ENCODE data around the gene NT5C.
A peak's percentile ranks its signal among the peaks of the same experiment; 100 is the strongest.

Gene NT5C

DNA sequence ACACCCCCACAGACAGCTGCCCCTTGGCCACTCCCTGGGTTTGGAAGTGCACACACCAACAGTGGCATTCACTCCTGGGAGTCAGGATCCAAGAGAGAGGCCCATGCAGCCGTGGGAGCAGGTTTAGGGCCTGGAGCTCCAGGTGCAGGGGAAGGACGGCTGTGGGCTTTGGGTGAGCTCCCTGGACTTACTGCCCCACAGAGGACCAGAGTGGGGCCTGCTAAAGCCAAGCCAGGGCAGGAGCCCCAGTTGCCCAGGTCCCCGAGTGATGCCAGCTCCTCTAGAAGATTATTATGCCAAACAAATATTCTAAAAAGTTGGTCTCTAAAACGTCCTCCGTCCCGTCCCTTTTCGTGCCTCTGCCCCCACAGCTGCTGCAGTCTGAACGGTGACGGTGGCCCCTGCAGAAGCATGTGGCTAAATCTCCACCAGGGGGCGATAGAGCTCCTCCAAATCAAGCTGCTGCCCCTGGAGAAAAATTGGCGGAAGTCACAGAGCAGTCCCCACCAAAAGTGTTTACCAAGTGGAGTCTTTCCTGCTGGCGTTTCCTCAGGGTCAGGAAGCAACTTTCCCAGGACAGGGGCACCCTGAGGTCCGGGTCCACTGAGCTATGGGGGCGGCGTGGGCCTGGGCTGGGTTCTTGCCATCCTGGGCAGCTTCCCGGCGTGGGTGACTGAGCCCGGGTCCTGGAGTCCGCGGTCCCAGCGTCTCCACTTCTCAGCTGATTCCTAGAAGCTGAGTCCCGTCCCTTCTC, 17.6 kb downstream of the NT5C start:
- Mint-ChIP-seq H3K9me3 (no peaks in the 10 kb centered on the region), H3K36me3 (peaks cover 37% of the 10 kb centered on the region), H3K4me3 (peak overlapping the region; percentile 89), H3K27ac (peak overlapping the region; percentile 95), H3K4me1 (peaks cover 42% of the 10 kb centered on the region)
- peak; percentile 84 to 94 for DNase-seq (ENCODE audit: low spot score in 2 of 2)
- ATAC-seq, result peak; percentile 81

DNA sequence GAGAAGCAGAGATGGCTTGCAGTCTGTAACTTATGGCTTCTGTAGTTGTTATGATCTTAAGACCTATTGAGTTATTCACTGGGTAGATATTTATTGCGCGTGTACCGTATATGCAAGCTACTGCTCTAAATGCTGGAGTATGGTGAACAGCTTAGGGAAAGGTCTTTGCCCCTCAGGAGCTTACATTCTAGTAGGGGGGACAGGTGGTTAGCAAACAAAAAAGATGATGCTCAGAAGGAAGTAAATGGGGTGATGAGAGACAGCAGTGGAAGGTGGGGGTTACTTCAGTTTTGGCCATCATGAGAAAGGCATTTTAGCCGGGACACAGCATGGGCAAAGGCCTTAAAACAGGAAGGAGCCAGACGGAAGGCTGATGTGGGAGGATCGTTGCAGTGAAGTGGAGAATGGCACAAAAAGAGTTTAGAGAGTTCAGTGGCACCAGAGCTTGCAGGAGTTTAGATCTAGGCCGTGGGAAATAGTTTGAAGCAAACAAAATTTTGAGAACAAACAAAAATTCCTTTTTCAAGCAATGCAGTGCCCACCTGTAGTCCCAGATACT, 19.7 kb downstream of the NT5C start:
- ATAC-seq (no peak), DNase-seq (ENCODE audit: low spot score in 2 of 2) (no peak)
- Mint-ChIP-seq H3K9me3 (no peaks in the 10 kb centered on the region), H3K27ac (peak overlapping the region; percentile 24), H3K4me3 (peak overlapping the region; percentile 79), H3K4me1 (peaks cover 45% of the 10 kb centered on the region), H3K36me3 (peaks cover 26% of the 10 kb centered on the region)

DNA sequence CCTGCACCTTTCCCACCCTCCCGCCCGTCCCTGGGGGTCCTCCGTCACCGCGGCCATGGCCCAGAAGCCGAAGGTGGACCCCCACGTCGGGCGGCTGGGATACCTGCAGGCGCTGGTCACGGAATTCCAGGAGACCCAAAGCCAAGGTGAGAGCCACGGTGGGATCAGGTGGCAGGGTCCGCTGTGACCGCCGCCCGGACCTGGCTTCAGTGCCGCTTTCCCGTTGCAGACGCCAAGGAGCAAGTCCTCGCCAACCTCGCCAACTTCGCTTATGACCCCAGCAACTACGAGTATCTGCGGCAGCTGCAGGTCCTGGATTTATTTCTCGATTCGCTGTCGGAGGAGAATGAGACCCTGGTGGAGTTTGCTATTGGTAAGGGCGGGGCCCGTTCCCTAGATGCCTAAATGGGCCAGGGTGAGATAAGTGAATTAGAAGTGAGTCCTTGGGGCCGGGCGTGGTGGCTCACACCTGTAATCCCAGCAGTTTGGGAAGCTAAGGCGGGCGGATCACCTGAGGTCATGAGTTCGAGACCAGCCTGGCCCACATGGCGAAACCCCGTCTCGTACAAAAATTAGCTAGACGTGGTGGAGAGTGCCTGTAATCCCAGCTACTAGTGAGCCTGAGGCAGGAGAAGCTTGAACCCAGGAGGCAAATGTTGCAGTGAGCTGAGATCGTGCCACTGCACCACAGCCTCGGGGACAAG, 21.2 kb downstream of the NT5C start:
- DNase-seq (ENCODE audit: low spot score in 2 of 2) (peak in 1 of 2 donors; percentile 59), ATAC-seq (no peak)
- H3K9me3 Mint-ChIP-seq, result no peaks in the 10 kb centered on the region
- peaks cover 45% of the 10 kb centered on the region for H3K4me1 Mint-ChIP-seq
- H3K27ac Mint-ChIP-seq, result peak overlapping the region; percentile 72
- H3K36me3 Mint-ChIP-seq, result peaks cover 26% of the 10 kb centered on the region
- H3K4me3 Mint-ChIP-seq, result peak overlapping the region; percentile 79

DNA sequence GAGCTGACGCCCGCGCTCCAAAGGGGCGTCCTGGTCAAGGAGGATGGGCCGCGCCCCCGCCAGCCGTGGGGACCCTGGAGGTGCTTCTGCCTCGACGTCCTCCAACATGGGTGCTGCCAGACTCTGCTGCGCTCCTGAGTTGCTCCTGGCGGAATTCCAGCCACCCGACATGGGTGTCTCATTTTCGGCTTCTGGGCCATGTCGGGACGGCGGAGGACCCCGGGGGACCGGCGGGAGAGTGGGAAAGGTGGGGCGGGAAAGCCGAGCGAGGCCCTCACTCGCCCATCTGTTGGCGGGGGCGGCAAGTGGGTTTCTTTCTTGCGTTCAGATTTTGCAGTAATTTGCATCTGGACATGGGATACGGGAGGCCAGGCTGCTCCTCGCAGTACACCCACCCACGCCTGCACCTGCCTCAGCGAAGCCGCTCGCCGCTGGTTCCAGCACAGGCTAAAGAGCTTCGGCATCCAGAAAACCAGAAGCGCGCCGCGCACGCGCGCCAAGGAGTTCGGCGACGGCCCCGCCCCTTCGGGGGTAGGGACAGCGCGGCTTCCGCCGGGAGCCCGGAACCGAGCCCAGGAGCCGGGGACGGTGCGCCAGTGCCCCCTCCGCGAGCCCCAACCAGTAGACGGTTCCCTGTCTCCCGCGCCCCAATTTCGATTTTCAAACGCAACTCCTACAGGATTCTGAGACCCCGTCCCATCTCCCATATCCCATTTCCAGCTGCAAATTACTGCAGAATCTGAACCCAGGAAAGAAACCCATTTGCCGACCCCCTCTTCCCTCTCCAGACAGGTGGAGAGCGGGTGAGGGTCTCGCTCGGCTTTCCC, 21.9 kb downstream of the NT5C start, which contains the start of gene ARMC7:
TSS of gene ARMC7 (plus strand) at position 563 of the 827 bp plus-strand sequence. CDS start 320 bp downstream, outside the sequence.
- Mint-ChIP-seq H3K36me3 (peaks cover 20% of the 10 kb centered on the region), H3K9me3 (no peaks in the 10 kb centered on the region), H3K4me1 (peaks cover 38% of the 10 kb centered on the region), H3K27ac (peak within 1 kb of the TSS; percentile 72), H3K4me3 (peak within 1 kb of the TSS; percentile 79)
- ATAC-seq, result peak; percentile 89
- DNase-seq (ENCODE audit: low spot score in 2 of 2), result peak; percentile 90 to 96

DNA sequence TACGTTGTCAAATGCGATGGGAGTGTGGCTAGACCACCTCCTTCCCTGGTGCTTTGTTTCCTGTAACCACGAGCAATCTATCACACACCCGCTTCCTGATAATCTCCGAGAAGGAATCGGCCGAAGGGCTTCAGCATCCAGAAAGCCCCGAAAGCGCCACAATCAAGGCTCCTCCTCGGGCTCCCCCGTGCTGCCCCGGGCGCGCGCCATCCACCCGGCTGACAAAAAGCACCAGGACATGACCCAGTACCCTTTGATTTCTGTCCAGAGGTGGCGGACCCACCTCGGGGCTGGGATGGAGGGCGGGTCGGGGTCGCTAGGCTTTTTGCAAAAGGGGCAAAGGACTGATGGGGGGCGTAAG, 22.5 kb downstream of the NT5C start:
- peak in 1 of 2 donors; percentile 59 for DNase-seq (ENCODE audit: low spot score in 2 of 2)
- H3K27ac Mint-ChIP-seq, result peak overlapping the region; percentile 72

DNA sequence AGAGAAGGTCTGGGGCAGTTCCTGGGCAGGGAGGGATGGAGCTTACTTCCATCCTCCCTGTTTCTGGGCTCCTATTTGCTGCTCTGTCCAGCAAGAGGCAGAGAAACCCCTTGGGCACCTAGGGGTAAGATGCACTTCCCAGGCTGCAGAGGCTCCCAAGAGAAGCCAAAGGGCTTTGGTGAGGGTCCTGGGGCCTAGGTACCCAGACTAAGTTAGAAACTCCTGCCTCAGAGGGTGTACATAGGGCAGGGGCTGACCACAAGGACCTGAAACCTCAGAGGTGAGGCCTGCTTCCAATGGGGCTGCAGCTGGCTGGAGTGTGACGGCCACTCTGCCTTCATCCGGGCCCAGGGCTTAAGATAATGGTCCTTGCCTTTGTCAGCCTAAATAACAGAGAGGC, 23.3 kb downstream of the NT5C start:
- no peaks in the 10 kb centered on the region for H3K9me3 Mint-ChIP-seq
- H3K36me3 Mint-ChIP-seq, result peaks cover 7% of the 10 kb centered on the region
- DNase-seq (ENCODE audit: low spot score in 2 of 2), result no peak
- no peak for ATAC-seq
- H3K27ac Mint-ChIP-seq, result no peak overlapping the region
- H3K4me1 Mint-ChIP-seq, result peaks cover 27% of the 10 kb centered on the region
- H3K4me3 Mint-ChIP-seq, result peak overlapping the region; percentile 79

More for the DNA sequence above, 22.5 kb downstream of the NT5C start:
- Mint-ChIP-seq H3K36me3 (peaks cover 14% of the 10 kb centered on the region), H3K4me3 (peak overlapping the region; percentile 79), H3K9me3 (no peaks in the 10 kb centered on the region), H3K4me1 (peaks cover 32% of the 10 kb centered on the region)
- ATAC-seq, result peak; percentile 12

DNA sequence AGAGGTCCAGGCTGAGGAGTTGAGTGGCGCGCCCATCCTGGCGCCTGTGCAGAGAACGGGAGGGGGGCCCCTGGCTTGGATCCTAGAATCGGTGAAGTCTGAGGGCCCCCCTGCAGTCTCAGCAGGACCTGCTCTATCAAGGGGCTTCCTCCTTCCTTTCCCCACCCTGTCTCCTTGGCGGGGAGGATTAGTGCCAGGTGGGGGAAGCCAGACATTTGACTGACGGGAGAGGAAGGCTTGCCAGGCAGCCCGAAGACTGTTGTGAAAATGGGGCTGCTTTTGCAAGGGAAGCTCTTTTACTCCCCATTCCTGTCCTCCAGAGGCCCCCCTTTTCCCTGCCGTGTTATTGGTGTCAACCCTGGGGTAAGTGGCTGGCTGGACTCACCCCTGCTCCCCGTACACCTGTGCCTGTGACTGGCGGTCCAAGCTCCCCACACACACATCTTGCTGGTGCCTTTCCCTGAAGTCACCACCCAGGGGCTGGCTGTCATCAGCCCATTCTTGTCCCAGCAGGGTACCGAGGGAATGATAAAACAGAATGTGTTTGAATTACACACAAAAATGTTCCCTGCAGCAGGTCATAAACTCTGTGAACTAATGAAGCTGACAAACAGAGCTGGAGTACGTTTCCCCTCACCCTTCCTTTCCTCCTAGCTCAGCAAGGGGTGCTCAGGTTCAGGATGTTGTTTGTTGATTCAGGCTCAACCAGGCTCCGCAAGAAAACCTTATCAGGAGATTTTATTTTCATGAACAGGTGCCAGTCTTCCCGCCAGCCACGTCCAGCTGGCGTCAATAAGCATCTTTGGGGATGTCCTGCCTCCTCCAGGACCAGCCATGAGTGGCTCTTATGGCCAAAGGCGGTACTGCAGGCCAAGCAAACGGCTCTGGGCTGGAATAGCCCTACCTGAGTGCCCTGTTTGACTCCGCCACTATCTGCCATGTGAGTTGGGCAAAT, 26.1 kb downstream of the NT5C start:
- Mint-ChIP-seq H3K27ac (no peak overlapping the region), H3K4me1 (peaks cover 14% of the 10 kb centered on the region), H3K4me3 (no peak overlapping the region), H3K9me3 (no peaks in the 10 kb centered on the region), H3K36me3 (no peaks in the 10 kb centered on the region)
- DNase-seq (ENCODE audit: low spot score in 2 of 2) (no peak), ATAC-seq (no peak)

DNA sequence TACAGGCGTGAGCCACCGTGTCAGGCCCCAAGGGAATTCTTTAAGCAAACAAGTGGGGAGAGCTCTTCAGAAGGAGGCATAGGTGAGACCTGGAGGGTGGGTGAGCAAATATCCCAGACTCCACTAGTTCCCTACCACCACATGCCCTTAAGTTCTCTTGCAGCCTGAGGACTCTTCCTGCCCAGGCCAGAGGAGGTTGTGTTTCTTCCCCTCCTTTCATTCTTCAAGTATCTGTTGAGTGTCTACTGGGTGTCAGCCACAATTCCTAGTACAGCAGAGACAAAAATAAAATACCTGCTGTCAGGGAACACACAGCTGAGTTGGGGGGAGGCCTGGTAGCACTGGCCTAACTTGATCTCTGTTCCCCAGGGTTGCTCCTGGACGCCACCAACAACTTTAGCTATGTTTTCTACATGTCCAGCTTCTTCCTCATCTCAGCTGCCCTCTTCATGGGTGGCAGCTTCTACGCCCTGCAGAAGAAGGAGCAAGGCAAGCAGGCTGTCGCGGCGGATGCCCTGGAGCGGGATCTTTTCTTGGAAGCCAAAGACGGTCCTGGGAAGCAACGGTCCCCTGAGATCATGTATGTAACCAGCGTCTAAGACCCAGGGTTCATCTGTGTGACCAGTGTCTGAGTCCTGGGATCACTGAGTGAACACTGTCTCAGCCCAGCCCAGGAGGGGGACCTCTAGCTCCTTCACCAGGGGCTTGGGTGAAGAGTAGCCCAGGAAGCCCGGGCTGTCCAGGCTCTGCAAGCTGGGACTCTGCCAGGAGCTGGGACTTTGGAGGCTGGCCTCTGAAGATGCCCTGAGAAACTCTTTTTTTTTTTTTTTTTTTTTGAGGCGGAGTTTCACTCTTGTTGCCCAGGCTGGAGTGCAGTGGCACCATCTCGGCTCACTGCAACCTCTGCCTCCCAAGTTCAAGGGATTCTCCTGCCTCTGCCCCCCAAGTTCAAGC, 27.7 kb downstream of the NT5C start:
- no peak overlapping the region for H3K4me3 Mint-ChIP-seq
- no peak overlapping the region for H3K27ac Mint-ChIP-seq
- no peaks in the 10 kb centered on the region for H3K36me3 Mint-ChIP-seq
- DNase-seq (ENCODE audit: low spot score in 2 of 2) (no peak), ATAC-seq (no peak)
- H3K9me3 Mint-ChIP-seq, result no peaks in the 10 kb centered on the region
- peaks cover 8% of the 10 kb centered on the region for H3K4me1 Mint-ChIP-seq

DNA sequence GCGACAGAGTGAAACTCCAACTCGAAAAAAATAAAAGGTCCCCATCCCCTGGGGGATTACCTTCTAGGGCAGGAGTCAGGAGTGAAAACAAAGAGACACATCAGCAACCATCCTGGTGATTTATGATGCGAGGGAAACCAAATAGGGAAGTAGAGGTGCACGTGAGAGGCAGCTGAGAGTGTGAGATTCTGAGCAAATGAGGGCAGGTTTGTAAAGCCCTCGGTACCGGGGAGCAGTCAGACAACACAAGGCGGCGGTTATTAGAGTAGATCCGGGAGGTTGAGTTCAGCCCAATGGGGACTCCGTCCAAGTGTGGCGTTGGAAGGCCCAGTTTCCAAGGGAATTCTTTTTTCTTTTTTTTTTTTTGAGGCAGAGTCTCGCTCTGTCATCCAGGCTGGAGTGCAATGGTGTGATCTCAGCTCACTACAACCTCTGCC, 29.1 kb downstream of the NT5C start:
- no peak for DNase-seq (ENCODE audit: low spot score in 2 of 2)
- Mint-ChIP-seq H3K4me3 (no peak overlapping the region), H3K9me3 (no peaks in the 10 kb centered on the region), H3K27ac (no peak overlapping the region), H3K36me3 (no peaks in the 10 kb centered on the region), H3K4me1 (no peaks in the 10 kb centered on the region)
- ATAC-seq, result no peak

DNA sequence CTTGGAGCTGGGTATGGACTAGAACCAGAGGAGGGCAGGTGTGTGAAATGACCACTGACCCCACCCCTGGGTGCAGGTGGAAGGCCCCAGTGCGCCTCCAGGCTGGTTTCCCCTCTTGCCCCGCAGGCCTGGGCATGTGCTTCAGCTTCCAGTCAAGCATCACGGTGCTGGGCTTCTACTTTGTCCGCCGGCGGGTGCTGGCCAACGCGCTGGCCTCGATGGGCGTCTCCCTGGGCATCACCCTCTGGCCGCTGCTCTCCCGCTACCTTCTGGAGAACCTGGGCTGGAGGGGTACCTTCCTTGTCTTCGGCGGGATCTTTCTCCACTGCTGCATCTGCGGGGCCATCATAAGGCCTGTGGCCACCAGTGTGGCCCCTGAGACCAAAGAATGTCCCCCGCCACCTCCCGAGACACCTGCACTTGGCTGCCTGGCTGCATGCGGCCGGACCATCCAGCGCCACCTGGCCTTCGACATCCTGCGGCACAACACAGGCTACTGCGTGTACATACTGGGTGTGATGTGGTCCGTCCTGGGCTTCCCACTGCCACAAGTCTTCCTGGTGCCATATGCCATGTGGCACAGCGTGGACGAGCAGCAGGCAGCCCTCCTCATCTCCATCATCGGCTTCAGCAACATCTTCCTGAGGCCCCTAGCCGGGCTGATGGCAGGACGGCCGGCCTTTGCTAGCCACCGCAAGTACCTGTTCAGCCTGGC, 31.5 kb downstream of the NT5C start:
- H3K27ac Mint-ChIP-seq, result no peak overlapping the region
- no peaks in the 10 kb centered on the region for H3K4me1 Mint-ChIP-seq
- no peak for DNase-seq (ENCODE audit: low spot score in 2 of 2)
- ATAC-seq, result no peak
- no peaks in the 10 kb centered on the region for H3K36me3 Mint-ChIP-seq
- no peaks in the 10 kb centered on the region for H3K9me3 Mint-ChIP-seq
- H3K4me3 Mint-ChIP-seq, result no peak overlapping the region

DNA sequence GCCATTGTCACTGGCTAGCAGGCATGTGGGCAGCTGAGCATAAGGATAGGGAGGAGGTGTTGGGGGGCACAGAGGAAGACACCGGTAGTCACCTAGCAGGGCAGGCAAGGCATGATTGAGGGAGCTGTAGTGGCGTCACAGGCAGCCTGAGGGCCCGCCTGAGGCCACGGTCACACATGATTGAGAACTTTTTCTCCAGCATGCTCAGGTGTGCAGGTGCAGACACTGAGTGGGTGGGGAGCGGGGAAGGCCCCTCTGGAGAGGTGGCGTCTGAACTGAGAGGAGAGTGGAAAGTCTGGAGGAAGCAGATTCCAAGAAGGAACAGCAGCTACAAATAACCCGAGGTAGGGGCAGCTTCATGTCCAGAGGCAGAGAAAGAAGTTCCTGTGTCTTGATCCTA, 32.7 kb downstream of the NT5C start:
- Mint-ChIP-seq H3K4me1 (no peaks in the 10 kb centered on the region), H3K36me3 (no peaks in the 10 kb centered on the region), H3K4me3 (no peak overlapping the region), H3K27ac (peak overlapping the region; percentile 17), H3K9me3 (no peaks in the 10 kb centered on the region)
- ATAC-seq, result no peak
- no peak for DNase-seq (ENCODE audit: low spot score in 2 of 2)

DNA sequence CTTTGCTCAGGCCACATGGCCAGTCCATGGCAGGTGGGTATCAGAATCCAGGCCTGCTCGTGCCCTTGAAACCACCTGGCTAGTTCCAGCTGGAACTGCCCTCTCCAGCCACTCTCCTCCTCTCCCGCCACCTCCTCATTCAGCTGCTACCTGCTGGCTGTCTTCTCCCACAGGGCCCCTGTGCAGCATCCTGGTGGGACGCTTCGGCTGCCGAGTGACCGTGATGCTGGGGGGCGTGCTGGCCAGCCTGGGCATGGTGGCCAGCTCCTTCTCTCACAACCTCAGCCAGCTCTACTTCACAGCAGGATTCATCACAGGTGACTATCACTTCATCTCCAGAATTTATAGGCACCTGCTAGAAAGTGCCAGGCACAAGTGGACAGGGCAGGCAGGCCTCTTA, 33.7 kb downstream of the NT5C start:
- H3K36me3 Mint-ChIP-seq, result no peaks in the 10 kb centered on the region
- peaks cover under 1% of the 10 kb centered on the region for H3K4me1 Mint-ChIP-seq
- no peak for DNase-seq (ENCODE audit: low spot score in 2 of 2)
- H3K9me3 Mint-ChIP-seq, result no peaks in the 10 kb centered on the region
- ATAC-seq, result no peak
- H3K27ac Mint-ChIP-seq, result no peak overlapping the region
- H3K4me3 Mint-ChIP-seq, result no peak overlapping the region

DNA sequence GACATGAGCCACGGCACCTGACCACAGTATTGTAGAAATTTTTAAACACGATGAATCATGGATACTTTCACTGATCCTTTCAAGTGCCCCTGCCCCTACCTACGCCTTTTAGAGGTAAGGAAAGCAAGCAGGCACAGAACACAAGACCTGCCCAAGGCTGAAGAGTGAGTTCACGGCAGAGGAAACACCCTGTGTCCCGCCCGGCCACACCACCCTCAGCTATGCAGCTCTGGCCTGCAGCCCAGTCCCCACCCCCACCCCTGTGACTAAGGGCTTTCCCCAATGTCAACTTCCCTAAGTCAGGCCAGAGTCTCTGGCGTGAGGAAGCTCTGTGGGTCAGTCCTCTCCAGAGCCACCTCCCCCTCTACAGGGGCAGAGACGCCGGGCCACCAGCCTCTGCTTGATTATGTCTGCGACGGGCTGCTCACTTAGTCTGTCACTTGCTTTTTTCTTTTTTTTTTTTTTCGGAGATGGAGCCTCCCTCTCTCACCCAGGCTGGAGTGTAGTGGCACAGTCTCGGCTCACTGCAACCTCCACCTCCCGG, 35.4 kb downstream of the NT5C start:
- Mint-ChIP-seq H3K27ac (no peak overlapping the region), H3K4me3 (no peak overlapping the region), H3K9me3 (no peaks in the 10 kb centered on the region), H3K4me1 (peaks cover 12% of the 10 kb centered on the region), H3K36me3 (no peaks in the 10 kb centered on the region)
- ATAC-seq (no peak), DNase-seq (ENCODE audit: low spot score in 2 of 2) (no peak)
